Calu3 (cell line): ENCODE data around the gene RNF19B. TPM values are rescaled to one million over a fixed set of nuclear protein-coding genes. Genes with fewer than 3 reads are reported as not detected.

Experiments
- BruUV-seq: library from RNA; stranded (reverse); fragments of 400-500 nt; replicated peaks from 2 replicates; lab custom pipeline; 2021; lab: Mats Ljungman, UMichigan
- CTCF ChIA-PET: fragments of 300-600 bp; sonication (Branson Sonifier 250); formaldehyde crosslinking; loops from one replicate; lab custom pipeline; 2022; ENCODE audit warnings: antibody characterized with exemption; lab: Charles Lee
- DNase-seq: peaks from one replicate; pipeline ENCODE4 v3.0.0; 2022
- H3K27ac Mint-ChIP-seq: one replicate; pipeline ENCODE4 v1.8.0; 2022; ENCODE audit warnings: mixed read lengths; ENCODE audit not compliant: unreplicated experiment
- H3K27me3 Mint-ChIP-seq: one replicate; pipeline ENCODE4 v1.8.0; 2022; ENCODE audit warnings: mixed read lengths; ENCODE audit not compliant: unreplicated experiment
- H3K36me3 Mint-ChIP-seq: one replicate; pipeline ENCODE4 v1.8.0; 2022; ENCODE audit warnings: mild to moderate bottlenecking, moderate library complexity, mixed read lengths; ENCODE audit not compliant: insufficient read depth, unreplicated experiment
- H3K4me1 Mint-ChIP-seq: one replicate; pipeline ENCODE4 v1.8.0; 2022; ENCODE audit warnings: mild to moderate bottlenecking, low read depth, mixed read lengths; ENCODE audit not compliant: unreplicated experiment
- H3K4me3 Mint-ChIP-seq: one replicate; pipeline ENCODE4 v1.8.0; 2022; ENCODE audit warnings: mild to moderate bottlenecking, low read depth, moderate library complexity, mixed read lengths; ENCODE audit not compliant: unreplicated experiment
- H3K9me3 Mint-ChIP-seq: one replicate; pipeline ENCODE4 v1.8.0; 2022; ENCODE audit warnings: low read depth, mixed read lengths; ENCODE audit not compliant: unreplicated experiment
- CTCF ChIP-seq: fragments of 200-600 bp; IDR thresholded peaks from one replicate; pipeline ENCODE4 v1.8.0; 2022; ENCODE audit warnings: antibody characterized with exemption; ENCODE audit not compliant: unreplicated experiment
- intact Hi-C: fragments of 100-400 bp; cut with micrococcal nuclease; formaldehyde crosslinking; loops from one replicate; pipeline ENCODE4 v1.10.0; 2022; ENCODE audit not compliant: unreplicated experiment
- total RNA-seq: library from RNA; stranded (reverse); gene quantifications from 2 replicates; pipeline ENCODE4 v1.2.3, GENCODE V29; 2022

RNF19B gene
- total RNA-seq, 1 experiment from 2014 or later, result 21.5 TPM

- H3K27me3 Mint-ChIP-seq, result no peaks in the 10 kb centered on the region
- BruUV-seq, result no TSS peak
- intact Hi-C loops, result no loop called here
- no peak overlapping the region for H3K27ac Mint-ChIP-seq
- peaks cover 28% of the 10 kb centered on the region for H3K36me3 Mint-ChIP-seq
- H3K4me3 Mint-ChIP-seq, result no peak overlapping the region
- no peaks in the 10 kb centered on the region for H3K9me3 Mint-ChIP-seq
- DNase-seq, result no peak
- CTCF ChIA-PET, result interaction anchor here (0.7 to 2.1 kb wide), 5 partner anchors 14 to 111 kb away, joined by 3 to 8 read pairs (median 4); no protein-coding TSS in a partner anchor
- peaks cover 46% of the 10 kb centered on the region for H3K4me1 Mint-ChIP-seq
- TF ChIP-seq CTCF, result no peak
Observed at GRCh38 chr1:33005117-33005837, 40.7 kb upstream of the RNF19B start.

GRCh38 chr1:33004613-33005012 lies 40.0 kb upstream of the RNF19B start:
- no peak for DNase-seq
- no TSS peak for BruUV-seq
- Mint-ChIP-seq H3K27me3 (no peaks in the 10 kb centered on the region), H3K4me3 (no peak overlapping the region), H3K9me3 (no peaks in the 10 kb centered on the region), H3K36me3 (peaks cover 27% of the 10 kb centered on the region), H3K4me1 (peaks cover 42% of the 10 kb centered on the region), H3K27ac (no peak overlapping the region)
- TF ChIP-seq CTCF, result no peak
- intact Hi-C loops, result no loop called here
- CTCF ChIA-PET, result interaction anchor here (0.7 to 2.1 kb wide), 3 partner anchors 13 to 111 kb away, joined by 3 to 8 read pairs (median 5); no protein-coding TSS in a partner anchor

- BruUV-seq, result no TSS peak
- no peak for DNase-seq
- intact Hi-C loops, result no loop called here
- H3K4me1 Mint-ChIP-seq, result peaks cover 32% of the 10 kb centered on the region
- no peak overlapping the region for H3K27ac Mint-ChIP-seq
- no peak overlapping the region for H3K4me3 Mint-ChIP-seq
- CTCF ChIA-PET, result no interaction called here
- no peak for TF ChIP-seq CTCF
- peaks cover 24% of the 10 kb centered on the region for H3K36me3 Mint-ChIP-seq
- no peaks in the 10 kb centered on the region for H3K27me3 Mint-ChIP-seq
- H3K9me3 Mint-ChIP-seq, result no peaks in the 10 kb centered on the region
Observed at GRCh38 chr1:33003657-33004056, 39.0 kb upstream of the RNF19B start.

GRCh38 chr1:33002006-33002405 lies 37.4 kb upstream of the RNF19B start:
- H3K27ac Mint-ChIP-seq, result no peak overlapping the region
- peaks cover 16% of the 10 kb centered on the region for H3K4me1 Mint-ChIP-seq
- CTCF ChIA-PET, result interaction anchor here (2.5 kb wide), 1 partner anchor 68 kb away, joined by 8 read pairs; no protein-coding TSS in a partner anchor

More at GRCh38 chr1:33002006-33002405, 37.4 kb upstream of the RNF19B start:
- Mint-ChIP-seq H3K4me3 (no peak overlapping the region), H3K36me3 (peaks cover 14% of the 10 kb centered on the region), H3K9me3 (no peaks in the 10 kb centered on the region), H3K27me3 (no peaks in the 10 kb centered on the region)
- no peak for DNase-seq
- BruUV-seq, result no TSS peak
- TF ChIP-seq CTCF, result no peak
- intact Hi-C loops, result no loop called here
